H9 (cell line): ENCODE results near the gene PLAC8. TPM values are rescaled to one million over a fixed set of nuclear protein-coding genes. Genes with fewer than 3 reads are reported as not detected.

ENCODE experiments used
- DNase-seq: peaks from one replicate; pipeline ENCODE4 v3.0.0-alpha.2; 2017
- H2AFZ ChIP-seq: one replicate; pipeline ENCODE4 v1.6.1; 2013; ENCODE audit warnings: mild to moderate bottlenecking, low read length, control low read depth, moderate library complexity
- H2AK5ac ChIP-seq: 2 replicates; pipeline ENCODE4 v1.6.1; 2013; ENCODE audit warnings: low read length, control low read depth, mixed read lengths; ENCODE audit not compliant: insufficient read length
- H2BK120ac ChIP-seq: one replicate; pipeline ENCODE4 v1.6.1; 2013; ENCODE audit warnings: low read depth, mild to moderate bottlenecking, low read length, control low read depth, inconsistent platforms; ENCODE audit not compliant: poor library complexity, severe bottlenecking
- H2BK12ac ChIP-seq: 2 replicates; pipeline ENCODE4 v1.6.1; 2013; ENCODE audit warnings: low read length, control low read depth, mixed read lengths, low read depth; ENCODE audit not compliant: insufficient read length
- H2BK15ac ChIP-seq: 2 replicates; pipeline ENCODE4 v1.6.1; 2013; ENCODE audit warnings: low read depth, low read length, control low read depth
- H2BK20ac ChIP-seq: one replicate; pipeline ENCODE4 v1.6.1; 2013; ENCODE audit warnings: low read depth, mild to moderate bottlenecking, low read length, control low read depth, inconsistent platforms; ENCODE audit not compliant: poor library complexity, severe bottlenecking
- H2BK5ac ChIP-seq: 2 replicates; pipeline ENCODE4 v1.6.1; 2013; ENCODE audit warnings: low read length, control low read depth, mixed read lengths; ENCODE audit not compliant: insufficient read length
- H3K14ac ChIP-seq: 2 replicates; pipeline ENCODE4 v1.6.1; 2013; ENCODE audit warnings: low read length, control low read depth; ENCODE audit not compliant: insufficient read depth
- H3K18ac ChIP-seq: 2 replicates; pipeline ENCODE4 v1.6.1; 2013; ENCODE audit warnings: low read depth, mild to moderate bottlenecking, mixed read lengths, low read length, control low read depth; ENCODE audit not compliant: insufficient read length
- H3K23ac ChIP-seq: 2 replicates; pipeline ENCODE4 v1.6.1; 2013; ENCODE audit warnings: low read length, control low read depth, mixed read lengths, low read depth; ENCODE audit not compliant: insufficient read length
- H3K23me2 ChIP-seq: 2 replicates; pipeline ENCODE4 v1.6.1; 2013; ENCODE audit warnings: low read depth, mild to moderate bottlenecking, mixed read lengths, low read length, control low read depth; ENCODE audit not compliant: insufficient read length, poor library complexity, severe bottlenecking
- H3K27ac ChIP-seq: 2 replicates; pipeline ENCODE4 v1.5.1; 2013; ENCODE audit warnings: low read length, control low read depth, mixed read lengths, low read depth; ENCODE audit not compliant: insufficient read length
- H3K27me3 ChIP-seq: 2 replicates; pipeline ENCODE4 v1.6.1; 2013; ENCODE audit warnings: low read length, control low read depth, inconsistent platforms; ENCODE audit not compliant: insufficient read depth
- H3K4ac ChIP-seq: 2 replicates; pipeline ENCODE4 v1.6.1; 2013; ENCODE audit warnings: low read depth, mild to moderate bottlenecking, control low read depth, inconsistent platforms, low read length, moderate library complexity
- H3K4me1 ChIP-seq: 2 replicates; pipeline ENCODE4 v1.6.1; 2013; ENCODE audit warnings: low read length, control low read depth, inconsistent platforms; ENCODE audit not compliant: insufficient read depth
- H3K4me2 ChIP-seq: 2 replicates; pipeline ENCODE4 v1.6.1; 2013; ENCODE audit warnings: low read length, control low read depth, mixed read lengths; ENCODE audit not compliant: insufficient read length, insufficient read depth
- H3K56ac ChIP-seq: 2 replicates; pipeline ENCODE4 v1.6.1; 2013; ENCODE audit warnings: low read depth, mild to moderate bottlenecking, mixed read lengths, low read length, control low read depth; ENCODE audit not compliant: insufficient read length
- H3K79me1 ChIP-seq: 2 replicates; pipeline ENCODE4 v1.6.1; 2013; ENCODE audit warnings: low read depth, mild to moderate bottlenecking, moderate library complexity, low read length, control low read depth, inconsistent platforms; ENCODE audit not compliant: insufficient read depth, poor library complexity, severe bottlenecking
- H3K79me2 ChIP-seq: 2 replicates; pipeline ENCODE4 v1.6.1; 2013; ENCODE audit warnings: low read length, control low read depth, inconsistent platforms; ENCODE audit not compliant: insufficient read depth
- H3K9ac ChIP-seq: 2 replicates; pipeline ENCODE4 v1.6.1; 2013; ENCODE audit warnings: low read length, control low read depth, mixed read lengths; ENCODE audit not compliant: insufficient read length; ENCODE audit errors: extremely low read depth
- H3K9me3 ChIP-seq: one replicate; pipeline ENCODE4 v1.6.1; 2013; ENCODE audit warnings: low read depth, low read length, inconsistent platforms; ENCODE audit not compliant: control insufficient read depth
- H3T11ph ChIP-seq: one replicate; pipeline ENCODE4 v1.6.1; 2013; ENCODE audit warnings: mild to moderate bottlenecking, low read length, control low read depth, inconsistent platforms
- H4K20me1 ChIP-seq: one replicate; pipeline ENCODE4 v1.6.1; 2013; ENCODE audit not compliant: control insufficient read depth, insufficient read length, insufficient read depth
- H4K5ac ChIP-seq: 2 replicates; pipeline ENCODE4 v1.6.1; 2013; ENCODE audit warnings: low read depth, mild to moderate bottlenecking, mixed read lengths, low read length, control low read depth; ENCODE audit not compliant: insufficient read length
- H4K8ac ChIP-seq: replicated peaks from 2 replicates; pipeline ENCODE4 v1.6.1; 2013; ENCODE audit warnings: low read length, control low read depth, mixed read lengths, low read depth; ENCODE audit not compliant: insufficient read length
- H4K91ac ChIP-seq: 2 replicates; pipeline ENCODE4 v1.6.1; 2013; ENCODE audit warnings: low read depth, mild to moderate bottlenecking, moderate library complexity, mixed read lengths, low read length, control low read depth; ENCODE audit not compliant: insufficient read length
- H3K27ac Mint-ChIP-seq, 3 experiments: 2 replicates in 2 of 3; 3 replicates in 1 of 3; pipeline ENCODE4 v1.8.0; 2020 to 2021; ENCODE audit warnings: mixed read lengths in 3 of 3, mild to moderate bottlenecking in 1 of 3, moderate library complexity in 1 of 3
- H3K27me3 Mint-ChIP-seq: 2 replicates; pipeline ENCODE4 v1.8.0; 2021; ENCODE audit warnings: low read depth, mild to moderate bottlenecking, moderate library complexity, mixed read lengths
- H3K36me3 Mint-ChIP-seq, 3 experiments: 2 replicates in 2 of 3; 3 replicates in 1 of 3; pipeline ENCODE4 v1.8.0; 2020 to 2021; ENCODE audit warnings: low read depth in 3 of 3, mixed read lengths in 3 of 3; ENCODE audit not compliant: insufficient read depth in 1 of 3
- H3K4me1 Mint-ChIP-seq, 2 experiments: 2 replicates each; pipeline ENCODE4 v1.8.0; 2020; ENCODE audit warnings: mixed read lengths in 2 of 2
- H3K4me3 Mint-ChIP-seq, 2 experiments: 2 replicates in 1 of 2; 3 replicates in 1 of 2; pipeline ENCODE4 v1.8.0; 2020 to 2021; ENCODE audit warnings: mild to moderate bottlenecking in 2 of 2, mixed read lengths in 2 of 2, moderate library complexity in 1 of 2
- H3K9me3 Mint-ChIP-seq, 2 experiments: 2 replicates in 1 of 2; 3 replicates in 1 of 2; pipeline ENCODE4 v1.8.0; 2020; ENCODE audit warnings: mild to moderate bottlenecking in 2 of 2, mixed read lengths in 2 of 2, moderate library complexity in 1 of 2
- WGBS: extraction: QIAGEN DNeasy Blood & Tissue Kit; methylation state at CpG from one replicate; pipeline ENCODE4 v1.1.7; 2013; ENCODE audit warnings: missing lambda C conversion rate, low lambda C conversion rate, mixed read lengths; ENCODE audit not compliant: insufficient read length; ENCODE audit errors: extremely low coverage; 5-methylcytosine and 5-hydroxymethylcytosine counted together
- total RNA-seq: library from RNA; stranded (reverse); gene quantifications from 2 replicates; pipeline ENCODE4 v1.2.1, GENCODE V29; 2021
- TF ChIP-seq, protein P1 (sequence below): fragments of 200-600 bp; sonication (generic); conservative IDR thresholded peaks from 3 replicates; pipeline ENCODE4 v1.8.0; 2021; ENCODE audit warnings: antibody characterized with exemption, mild to moderate bottlenecking

PLAC8 gene
- total RNA-seq, 1 experiment from 2014 or later = 1.6 TPM

DNA sequence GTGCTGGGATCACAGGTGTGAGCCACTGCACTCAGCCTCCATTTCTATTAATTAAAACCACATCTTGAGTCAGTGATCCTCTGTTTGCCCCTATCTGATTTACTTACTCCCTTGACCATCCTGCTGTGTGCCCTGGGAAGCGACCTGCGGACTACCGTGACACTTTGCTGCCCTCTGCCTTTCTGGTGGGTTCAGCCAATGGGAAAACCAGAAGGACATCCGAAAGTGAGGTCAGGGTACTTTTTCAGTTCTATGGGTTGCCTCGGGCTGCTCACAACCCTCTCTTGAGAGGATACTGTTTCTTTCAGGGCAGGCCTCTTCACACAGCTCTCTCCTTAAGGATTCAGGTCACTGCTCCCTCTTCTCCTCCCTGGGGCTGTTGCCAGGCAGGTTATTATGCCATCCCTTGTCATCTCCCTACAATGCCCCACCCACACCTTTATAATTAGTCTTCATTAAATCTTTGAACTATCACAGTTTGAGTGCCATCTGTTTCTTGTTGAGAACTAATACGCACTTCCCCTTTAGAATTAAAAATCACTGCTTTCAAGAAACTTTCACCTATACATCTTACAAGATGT is 21.4 kb downstream of the PLAC8 start:
- no peak overlapping the region for H4K91ac ChIP-seq
- H2BK15ac ChIP-seq = no peak overlapping the region
- peaks cover 4% of the 10 kb centered on the region in 2 experiments; a peak in 1 of 4 replicates for H3K4me1 Mint-ChIP-seq
- no peak overlapping the region for H3K56ac ChIP-seq
- H3K4ac ChIP-seq = no peak overlapping the region
- no peaks in the 10 kb centered on the region for H3K27me3 ChIP-seq
- H3K23ac ChIP-seq = no peak overlapping the region
- no peaks in the 10 kb centered on the region for H3K9me3 Mint-ChIP-seq
- no peaks in the 10 kb centered on the region for H3K79me2 ChIP-seq
- H3T11ph ChIP-seq = no peak overlapping the region
- no peak overlapping the region for H2AK5ac ChIP-seq
- no peaks in the 10 kb centered on the region for H3K9me3 ChIP-seq
- H3K27ac Mint-ChIP-seq = peak overlapping the region in 1 of 3 experiments; percentile 39; a peak in 2 of 7 replicates
- no peak overlapping the region for H2BK20ac ChIP-seq
- no peak overlapping the region for H2BK5ac ChIP-seq
- H2BK120ac ChIP-seq = no peak overlapping the region
- H3K18ac ChIP-seq = no peak overlapping the region
- no peak overlapping the region for H2AFZ ChIP-seq
- H3K36me3 Mint-ChIP-seq = no peaks in the 10 kb centered on the region; a peak in 1 of 7 replicates
- TF ChIP-seq, protein P1, sequence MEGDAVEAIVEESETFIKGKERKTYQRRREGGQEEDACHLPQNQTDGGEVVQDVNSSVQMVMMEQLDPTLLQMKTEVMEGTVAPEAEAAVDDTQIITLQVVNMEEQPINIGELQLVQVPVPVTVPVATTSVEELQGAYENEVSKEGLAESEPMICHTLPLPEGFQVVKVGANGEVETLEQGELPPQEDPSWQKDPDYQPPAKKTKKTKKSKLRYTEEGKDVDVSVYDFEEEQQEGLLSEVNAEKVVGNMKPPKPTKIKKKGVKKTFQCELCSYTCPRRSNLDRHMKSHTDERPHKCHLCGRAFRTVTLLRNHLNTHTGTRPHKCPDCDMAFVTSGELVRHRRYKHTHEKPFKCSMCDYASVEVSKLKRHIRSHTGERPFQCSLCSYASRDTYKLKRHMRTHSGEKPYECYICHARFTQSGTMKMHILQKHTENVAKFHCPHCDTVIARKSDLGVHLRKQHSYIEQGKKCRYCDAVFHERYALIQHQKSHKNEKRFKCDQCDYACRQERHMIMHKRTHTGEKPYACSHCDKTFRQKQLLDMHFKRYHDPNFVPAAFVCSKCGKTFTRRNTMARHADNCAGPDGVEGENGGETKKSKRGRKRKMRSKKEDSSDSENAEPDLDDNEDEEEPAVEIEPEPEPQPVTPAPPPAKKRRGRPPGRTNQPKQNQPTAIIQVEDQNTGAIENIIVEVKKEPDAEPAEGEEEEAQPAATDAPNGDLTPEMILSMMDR = peak; percentile 48; the same call in 2 of the 3 replicates
- H3K27me3 Mint-ChIP-seq = no peaks in the 10 kb centered on the region
- WGBS = no CpG with 5 or more reads among the region's 6 CpGs
- H4K20me1 ChIP-seq = no peaks in the 10 kb centered on the region
- H3K27ac ChIP-seq = no peak overlapping the region
- H3K9ac ChIP-seq = no peak overlapping the region
- no peaks in the 10 kb centered on the region for H3K4me1 ChIP-seq
- DNase-seq = peak; percentile 79
- H4K5ac ChIP-seq = no peak overlapping the region
- H3K4me3 Mint-ChIP-seq = no peak overlapping the region
- no peak overlapping the region for H2BK12ac ChIP-seq
- H3K14ac ChIP-seq = no peak overlapping the region
- H3K23me2 ChIP-seq = no peaks in the 10 kb centered on the region
- H4K8ac ChIP-seq = no peak overlapping the region
- H3K79me1 ChIP-seq = no peaks in the 10 kb centered on the region
- H3K4me2 ChIP-seq = no peak overlapping the region
